Heart right ventricle (tissue), 16 donors: ENCODE measurements around the gene IL1RAPL1. TPM values are rescaled to one million over a fixed set of nuclear protein-coding genes. Genes with fewer than 3 reads are reported as not detected.

Source experiments
- ATAC-seq, 8 donors: fragments of 200-7000 bp; cut with Tn5 transposase; one replicate each; pipeline ENCODE4 v1.9.1; 2020; ENCODE audit warnings: mild to moderate bottlenecking in 8 of 8, moderate library complexity in 8 of 8, moderate number of reproducible peaks in 1 of 8
- DNase-seq, 2 donors: peaks; one replicate each; pipeline ENCODE4 v3.0.0-alpha.2; 2020
- H3K27ac ChIP-seq, 10 donors: fragments of 200-600 bp; sonication (generic) in 2 of 10; one replicate each; pipeline versions ENCODE4 v1.5.0 to v1.8.0; 2020 to 2022; ENCODE audit warnings: mild to moderate bottlenecking in 3 of 10
- H3K27me3 ChIP-seq, 7 donors: fragments of 200-600 bp; one replicate each; pipeline ENCODE4 v1.8.0; 2021 to 2022; ENCODE audit warnings: mild to moderate bottlenecking in 2 of 7
- H3K36me3 ChIP-seq, 9 donors: fragments of 200-600 bp; sonication (generic) in 1 of 9; one replicate each; pipeline versions ENCODE4 v1.5.0 to v1.8.0; 2020 to 2022; ENCODE audit warnings: mild to moderate bottlenecking in 2 of 9
- H3K4me1 ChIP-seq, 9 donors: fragments of 200-600 bp; sonication (generic) in 1 of 9; one replicate each; pipeline versions ENCODE4 v1.5.0 to v1.8.0; 2020 to 2022; ENCODE audit warnings: mild to moderate bottlenecking in 4 of 9
- H3K4me3 ChIP-seq, 10 donors: fragments of 200-600 bp; sonication (generic) in 2 of 10; one replicate each; pipeline versions ENCODE4 v1.5.0 to v1.8.0; 2020 to 2022; ENCODE audit warnings: mild to moderate bottlenecking in 7 of 10, moderate library complexity in 2 of 10
- H3K9me3 ChIP-seq, 11 donors: fragments of 200-600 bp in 10 of 11; sonication (generic) in 2 of 11; one replicate each; pipeline versions ENCODE4 v1.5.0 to v1.8.0; 2013 to 2022; ENCODE audit warnings: mild to moderate bottlenecking in 2 of 11, control low read depth in 1 of 11, moderate library complexity in 1 of 11
- WGBS, 2 donors: extraction: QIAGEN DNeasy Blood & Tissue Kit; methylation state at CpG; one replicate each; pipeline ENCODE4 v1.1.7; 2013; ENCODE audit warnings: inconsistent platforms in 1 of 2; 5-methylcytosine and 5-hydroxymethylcytosine counted together
- intact Hi-C, 10 donors: fragments of 100-400 bp; cut with DNase I; formaldehyde crosslinking; loops; one replicate each; pipeline versions ENCODE4 v1.11.1 to v1.14.2; 2022
- polyA plus RNA-seq, 2 donors: library from polyadenylated mRNA; stranded (reverse); fragments of 200-250 nt; gene quantifications; one replicate each; pipeline ENCODE4 v1.2.3, GENCODE V29; 2013
- total RNA-seq, 10 donors: library from RNA; stranded (reverse); fragmentation: NEBNext Ultra II Directional in 3 of 10; extraction: Animal tissue kit (Norgen Biotek cat#: 25700) in 3 of 10; gene quantifications; one replicate each; pipeline versions ENCODE4 v1.2.1 to v1.2.4, GENCODE V29; 2021 to 2023
- TF ChIP-seq, protein P1 (sequence below), 9 donors: fragments of 200-600 bp; sonication (generic) in 2 of 9; IDR thresholded peaks; one replicate each; pipeline versions ENCODE4 v1.5.0 to v1.8.0; 2021 to 2022; ENCODE audit warnings: antibody characterized with exemption in 9 of 9, mild to moderate bottlenecking in 5 of 9, moderate library complexity in 1 of 9
- donor health status: Arrhythmogenic right ventricular cardiomyopathy.
- donor health status: ischemic (EF 13 %, LVEDD 7.1; RV severe dilation, severe dysfunction).
- donor health status: healthy with polysubstance abuse.
- donor health status: DM: no; HTN: yes; CAD: no.
- donor health status: DM: no; HTN: no; CAD: no.
- donor health status: ischemic (EF 25% LVEDD 6.9; RV normal size, moderate dysfunction).
- donor health status: ischemic (EF 25% LVEDD 5.7; RV mildly dilated, moderate dysfunction).
- donor health status: healthy.
- donor health status: DM: yes; HTN: yes; CAD: no.
- donor health status: Ischemic cardiomyopathy.
- donor health status: ischemic (EF 35%, LVEDD 5.7; RV mildly dilated, moderate dysfunction).
- donor health status: nonischemic (EF 11% LVEDD 7.7; RV severe dilation, severe dysfunction).
- donor health status: DM: yes; HTN: yes; CAD: no.
- donor health status: PGD.
- donor health status: ischemic (EF 29% LVEDD 5.4; RV normal size, mild dysfunction).
- donor health status: nonischemic (EF 23%, LVEDD 6.1; RV moderate dilation, normal function).

The IL1RAPL1 gene
- total and polyA plus RNA-seq, 12 donors = 0.13 to 6.3 (median 2.8) TPM

DNA sequence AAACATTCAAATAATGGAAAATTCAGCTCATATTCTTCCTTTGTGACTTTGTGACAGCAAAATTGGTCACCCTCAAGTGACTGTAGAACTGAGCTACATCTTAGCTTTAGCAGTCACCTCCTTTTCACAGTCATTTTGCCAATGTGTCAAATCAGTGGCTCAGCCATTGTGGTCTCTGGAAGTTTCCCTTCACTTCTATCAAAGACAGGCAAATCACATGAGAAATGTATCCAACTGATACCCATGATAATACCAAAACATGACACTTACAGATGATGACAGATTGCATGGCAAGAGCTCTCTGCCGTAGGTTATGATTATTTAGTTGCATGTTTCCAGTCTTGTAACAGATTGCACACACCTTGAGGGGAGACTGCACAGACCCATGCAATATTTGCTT is 1078.3 kb downstream of the IL1RAPL1 start:
- intact Hi-C loops = no loop called here

DNA sequence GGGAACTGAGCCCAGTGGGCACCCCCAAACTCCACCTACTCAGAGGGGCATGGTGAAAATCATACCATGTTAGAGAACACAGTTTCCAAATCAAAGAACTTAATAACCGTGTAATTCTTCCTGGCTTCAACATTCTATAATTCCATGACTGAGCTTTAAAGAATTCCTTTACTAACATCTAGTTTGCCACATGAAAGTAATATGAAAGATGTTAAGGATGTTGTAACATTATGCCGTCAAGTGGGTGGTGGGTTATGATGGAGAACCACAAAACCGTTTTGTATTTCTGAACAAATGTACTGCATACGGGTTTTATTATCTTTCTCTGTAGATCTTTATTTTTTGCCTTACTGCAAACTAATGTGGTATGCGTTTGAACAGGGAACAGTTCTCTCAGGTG is 1079.1 kb downstream of the IL1RAPL1 start:
- Histone ChIP-seq H3K27ac (no peak overlapping the region), H3K4me3 (no peak overlapping the region), H3K27me3 (peaks cover 0 to 6% (median 0%) of the 10 kb centered on the region in 7 donors), H3K36me3 (no peaks in the 10 kb centered on the region), H3K4me1 (no peaks in the 10 kb centered on the region), H3K9me3 (no peaks in the 10 kb centered on the region)
- WGBS, 2 donors = 94% methylated on average over 5 of the region's 5 CpGs
- intact Hi-C loops = no loop called here
- DNase-seq (no peak), ATAC-seq (no peak)
- TF ChIP-seq, protein P1, sequence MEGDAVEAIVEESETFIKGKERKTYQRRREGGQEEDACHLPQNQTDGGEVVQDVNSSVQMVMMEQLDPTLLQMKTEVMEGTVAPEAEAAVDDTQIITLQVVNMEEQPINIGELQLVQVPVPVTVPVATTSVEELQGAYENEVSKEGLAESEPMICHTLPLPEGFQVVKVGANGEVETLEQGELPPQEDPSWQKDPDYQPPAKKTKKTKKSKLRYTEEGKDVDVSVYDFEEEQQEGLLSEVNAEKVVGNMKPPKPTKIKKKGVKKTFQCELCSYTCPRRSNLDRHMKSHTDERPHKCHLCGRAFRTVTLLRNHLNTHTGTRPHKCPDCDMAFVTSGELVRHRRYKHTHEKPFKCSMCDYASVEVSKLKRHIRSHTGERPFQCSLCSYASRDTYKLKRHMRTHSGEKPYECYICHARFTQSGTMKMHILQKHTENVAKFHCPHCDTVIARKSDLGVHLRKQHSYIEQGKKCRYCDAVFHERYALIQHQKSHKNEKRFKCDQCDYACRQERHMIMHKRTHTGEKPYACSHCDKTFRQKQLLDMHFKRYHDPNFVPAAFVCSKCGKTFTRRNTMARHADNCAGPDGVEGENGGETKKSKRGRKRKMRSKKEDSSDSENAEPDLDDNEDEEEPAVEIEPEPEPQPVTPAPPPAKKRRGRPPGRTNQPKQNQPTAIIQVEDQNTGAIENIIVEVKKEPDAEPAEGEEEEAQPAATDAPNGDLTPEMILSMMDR (IDR thresholded peaks at IDR 0.05) = no peak

More for the DNA sequence above, 1078.3 kb downstream of the IL1RAPL1 start:
- Histone ChIP-seq H3K36me3 (no peaks in the 10 kb centered on the region), H3K4me1 (no peaks in the 10 kb centered on the region), H3K4me3 (no peak overlapping the region), H3K27ac (no peak overlapping the region), H3K9me3 (no peaks in the 10 kb centered on the region), H3K27me3 (no peaks in the 10 kb centered on the region)
- DNase-seq = no peak
- 50 to 66% methylated on average over 1 of the region's 1 CpG for WGBS, 2 donors
- TF ChIP-seq, protein P1 (IDR thresholded peaks at IDR 0.05) = no peak
- ATAC-seq = no peak

DNA sequence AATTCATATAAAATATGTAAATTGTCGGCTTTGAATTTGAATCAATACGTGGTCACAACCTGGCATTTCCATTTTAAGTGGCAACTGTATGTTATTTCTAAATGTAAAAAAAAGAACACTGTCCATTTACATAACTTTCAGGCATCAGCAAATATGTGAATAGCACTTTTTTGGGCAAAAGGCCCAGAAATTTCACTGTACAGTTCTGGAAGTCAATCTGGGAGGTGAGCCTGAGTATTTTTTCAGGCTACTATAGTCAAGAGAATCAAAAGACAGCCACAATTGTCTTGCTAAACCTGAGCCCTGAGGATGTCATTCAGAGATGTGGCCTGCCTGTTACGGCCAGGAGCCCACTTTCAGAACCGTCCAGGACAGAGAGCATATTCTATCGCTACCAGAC is 1084.2 kb downstream of the IL1RAPL1 start:
- peaks cover 0 to 6% (median 0%) of the 10 kb centered on the region in 7 donors for H3K27me3 ChIP-seq
- ATAC-seq (no peak), DNase-seq (no peak)
- no peak overlapping the region for H3K4me3 ChIP-seq
- 91 to 92% methylated on average over 5 of the region's 5 CpGs for WGBS, 2 donors
- no peaks in the 10 kb centered on the region for H3K9me3 ChIP-seq
- no peaks in the 10 kb centered on the region for H3K36me3 ChIP-seq
- intact Hi-C loops = no loop called here
- no peaks in the 10 kb centered on the region for H3K4me1 ChIP-seq
- TF ChIP-seq, protein P1 (IDR thresholded peaks at IDR 0.05) = no peak
- no peak overlapping the region for H3K27ac ChIP-seq

DNA sequence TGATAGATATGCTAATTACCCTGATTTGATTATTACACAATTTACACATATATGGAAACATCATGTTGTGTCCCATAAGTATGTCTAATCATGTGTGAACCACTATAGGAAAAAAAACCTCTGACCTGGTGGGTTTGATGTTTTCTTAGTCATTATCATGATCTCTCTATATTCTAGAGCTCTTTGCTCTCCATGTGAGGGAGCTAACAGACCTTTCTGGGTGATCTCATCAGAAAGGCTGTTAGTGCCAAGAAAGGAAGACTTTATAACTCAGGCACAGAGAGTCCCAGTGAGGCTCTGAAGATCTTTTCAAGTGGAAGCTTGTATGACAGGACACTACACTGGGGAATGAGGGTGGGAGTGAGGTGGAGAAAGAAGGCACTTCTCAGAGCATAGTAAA is 1100.4 kb downstream of the IL1RAPL1 start:
- TF ChIP-seq, protein P1 (IDR thresholded peaks at IDR 0.05) = peak in 1 of 9 donors; percentile 15
- H3K36me3 ChIP-seq = no peaks in the 10 kb centered on the region
- no peak overlapping the region for H3K4me3 ChIP-seq
- ATAC-seq (peak in 1 of 8 donors; percentile 34), DNase-seq (no peak)
- no peaks in the 10 kb centered on the region for H3K27me3 ChIP-seq
- intact Hi-C loops = no loop called here
- no peaks in the 10 kb centered on the region for H3K9me3 ChIP-seq
- no peaks in the 10 kb centered on the region for H3K4me1 ChIP-seq
- H3K27ac ChIP-seq = no peak overlapping the region
